Epithelial cell of esophagus (primary cell): ENCODE results near the gene HOXC4.

Experiments used
- DNase-seq: peaks from one replicate; pipeline ENCODE4 v3.0.0; 2010; ENCODE audit warnings: low read depth
- H3K4me3 ChIP-seq: 2 replicates; pipeline ENCODE4 v1.5.1; 2011; ENCODE audit warnings: mild to moderate bottlenecking, low read length, control low read depth
- CTCF ChIP-seq: IDR thresholded peaks from 2 replicates; pipeline ENCODE4 v1.5.1; 2011; ENCODE audit warnings: low read depth, mild to moderate bottlenecking, low read length, control low read depth, inconsistent platforms; ENCODE audit not compliant: insufficient read depth; ENCODE audit errors: missing control alignments

HOXC4 gene

GRCh38 chr12:54022960-54023884 lies 30.4 kb upstream of the HOXC4 start:
- no peak overlapping the region for H3K4me3 ChIP-seq
- no peak for DNase-seq
- TF ChIP-seq CTCF = no peak

- no peak for DNase-seq
- no peak for TF ChIP-seq CTCF
- no peak overlapping the region for H3K4me3 ChIP-seq
Measured at GRCh38 chr12:54024127-54024526, 29.5 kb upstream of the HOXC4 start.

GRCh38 chr12:54024581-54025305 lies 28.9 kb upstream of the HOXC4 start:
- DNase-seq = no peak

GRCh38 chr12:54025499-54026405 lies 27.9 kb upstream of the HOXC4 start:
- no peak overlapping the region for H3K4me3 ChIP-seq
- TF ChIP-seq CTCF = no peak
- DNase-seq = no peak

More at GRCh38 chr12:54024581-54025305, 28.9 kb upstream of the HOXC4 start:
- no peak overlapping the region for H3K4me3 ChIP-seq
- no peak for TF ChIP-seq CTCF

- H3K4me3 ChIP-seq = no peak overlapping the region
- no peak for TF ChIP-seq CTCF
- DNase-seq = no peak
Measured at GRCh38 chr12:54026640-54027441, 26.8 kb upstream of the HOXC4 start.

- no peak for TF ChIP-seq CTCF
- H3K4me3 ChIP-seq = no peak overlapping the region
- DNase-seq = no peak
Measured at GRCh38 chr12:54027442-54027786, 26.2 kb upstream of the HOXC4 start.
